ENCODE results near the gene CIC.

DNA sequence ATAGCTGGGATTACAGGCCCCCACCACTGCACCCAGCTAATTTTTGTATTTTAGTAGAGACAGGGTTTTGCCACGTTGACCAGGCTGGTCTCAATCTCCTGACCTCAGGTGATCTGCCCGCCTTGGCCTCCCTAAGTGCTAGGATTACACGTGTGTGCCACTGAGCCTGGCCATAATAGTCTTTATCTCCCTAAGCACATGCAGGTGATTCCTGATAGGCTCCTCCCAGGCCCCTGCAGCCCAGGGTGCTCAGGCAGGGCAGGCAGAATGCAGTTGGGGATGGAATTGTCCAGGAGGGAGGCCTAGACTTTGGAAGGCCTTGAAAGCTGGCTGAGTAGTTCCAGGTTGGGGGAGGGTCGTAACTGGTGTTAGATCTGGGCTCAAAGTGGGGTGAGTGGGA, 40.4 kb upstream of the CIC start:
- TF ChIP-seq, protein P1, sequence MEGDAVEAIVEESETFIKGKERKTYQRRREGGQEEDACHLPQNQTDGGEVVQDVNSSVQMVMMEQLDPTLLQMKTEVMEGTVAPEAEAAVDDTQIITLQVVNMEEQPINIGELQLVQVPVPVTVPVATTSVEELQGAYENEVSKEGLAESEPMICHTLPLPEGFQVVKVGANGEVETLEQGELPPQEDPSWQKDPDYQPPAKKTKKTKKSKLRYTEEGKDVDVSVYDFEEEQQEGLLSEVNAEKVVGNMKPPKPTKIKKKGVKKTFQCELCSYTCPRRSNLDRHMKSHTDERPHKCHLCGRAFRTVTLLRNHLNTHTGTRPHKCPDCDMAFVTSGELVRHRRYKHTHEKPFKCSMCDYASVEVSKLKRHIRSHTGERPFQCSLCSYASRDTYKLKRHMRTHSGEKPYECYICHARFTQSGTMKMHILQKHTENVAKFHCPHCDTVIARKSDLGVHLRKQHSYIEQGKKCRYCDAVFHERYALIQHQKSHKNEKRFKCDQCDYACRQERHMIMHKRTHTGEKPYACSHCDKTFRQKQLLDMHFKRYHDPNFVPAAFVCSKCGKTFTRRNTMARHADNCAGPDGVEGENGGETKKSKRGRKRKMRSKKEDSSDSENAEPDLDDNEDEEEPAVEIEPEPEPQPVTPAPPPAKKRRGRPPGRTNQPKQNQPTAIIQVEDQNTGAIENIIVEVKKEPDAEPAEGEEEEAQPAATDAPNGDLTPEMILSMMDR (IDR thresholded peaks at IDR 0.05), result no peak
- TF ChIP-seq POLR2A (IDR thresholded peaks at IDR 0.05), result no peak

Measured in esophagus squamous epithelium (tissue), 4 donors.